H54 (cell line): Measurements from ENCODE around the gene PDE4DIP.
"Not testable (repeated sequence)": the region's sequence is repeated elsewhere in the genome, so short reads cannot be mapped to it uniquely, and the experiment has no call there.

Experiments
- DNase-seq: peaks from one replicate; pipeline ENCODE4 v3.0.0; 2011; ENCODE audit warnings: low spot score, mixed read lengths; ENCODE audit not compliant: insufficient read length
- FAIRE-seq: peaks from 3 replicates; lab custom pipeline; 2011; peaks lifted over from hg19 to GRCh38; lab: Jason Lieb, UNC

PDE4DIP gene

DNA sequence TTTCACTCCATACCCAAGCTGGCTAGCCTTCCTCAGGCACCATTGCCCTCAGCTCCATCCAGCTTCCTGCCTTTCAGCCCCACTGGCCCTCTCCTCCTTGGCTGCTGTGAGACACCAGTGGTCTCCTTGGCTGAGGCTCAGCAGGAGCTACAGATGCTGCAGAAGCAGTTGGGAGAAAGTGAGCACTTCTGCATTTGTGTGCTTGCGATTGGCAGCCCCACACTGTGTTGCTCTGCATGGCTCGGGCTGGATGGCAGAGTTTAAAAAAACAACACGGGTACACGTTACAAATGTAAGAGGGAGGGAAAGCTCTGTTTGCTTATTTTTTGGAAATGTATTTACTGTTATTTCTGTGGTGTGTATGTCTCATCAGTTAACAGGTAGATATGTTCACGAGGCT is 168.4 kb downstream of the PDE4DIP start:
- DNase-seq, FAIRE-seq: not testable (repeated sequence)

- not testable (repeated sequence) for FAIRE-seq, DNase-seq
Measured at GRCh38 chr1:149013513-149013912, 169.3 kb downstream of the PDE4DIP start.

GRCh38 chr1:149015522-149015921 is 171.3 kb downstream of the PDE4DIP start:
- DNase-seq, FAIRE-seq: not testable (repeated sequence)

- DNase-seq, FAIRE-seq: not testable (repeated sequence)
Measured at GRCh38 chr1:149016626-149017025, 172.4 kb downstream of the PDE4DIP start.

DNA sequence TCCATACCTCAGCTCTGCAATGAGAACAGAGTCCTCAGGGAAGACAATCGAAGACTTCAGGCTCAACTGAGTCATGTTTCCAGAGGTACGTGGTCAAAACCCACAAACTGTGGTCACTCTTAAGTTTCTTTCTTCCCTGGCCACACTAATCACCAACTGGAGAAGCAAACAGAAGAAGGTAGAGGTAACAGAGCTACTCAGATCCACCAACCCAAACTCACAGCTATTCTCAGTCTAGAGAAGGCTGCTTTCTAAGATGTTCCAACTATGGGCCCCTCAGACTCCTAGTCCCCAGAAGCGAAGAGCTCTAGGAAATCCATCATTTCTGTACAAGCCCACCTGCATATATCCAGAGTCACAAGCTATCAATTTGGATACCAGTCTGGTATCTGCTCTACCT is 174.3 kb downstream of the PDE4DIP start:
- not testable (repeated sequence) for FAIRE-seq, DNase-seq

GRCh38 chr1:149024327-149024726 is 180.1 kb downstream of the PDE4DIP start:
- DNase-seq, FAIRE-seq: not testable (repeated sequence)

GRCh38 chr1:149033916-149034315 is 189.7 kb downstream of the PDE4DIP start:
- not testable (repeated sequence) for FAIRE-seq, DNase-seq

- not testable (repeated sequence) for DNase-seq, FAIRE-seq
Measured at GRCh38 chr1:149043056-149043455, 198.8 kb downstream of the PDE4DIP start.

GRCh38 chr1:149064611-149065010 is 220.4 kb downstream of the PDE4DIP start:
- DNase-seq, FAIRE-seq: not testable (repeated sequence)

GRCh38 chr1:149075505-149076127 is 231.4 kb downstream of the PDE4DIP start:
- DNase-seq, FAIRE-seq: not testable (repeated sequence)
